ENCODE data around the gene SYF2. TPM values are rescaled to one million over a fixed set of nuclear protein-coding genes. Genes with fewer than 3 reads are reported as not detected.
"Not testable (repeated sequence)": the region's sequence is repeated elsewhere in the genome, so short reads cannot be mapped to it uniquely, and the experiment has no call there.

SYF2 gene
- total RNA-seq = 39.1 and 39.7 TPM in 2 replicates

GRCh38 chr1:25232027-25232865, at the start of gene SYF2:
Gene SYF2 (minus strand): TSS chr1:25232502. CDS start chr1:25232467, 35 bp downstream.
- intact Hi-C loops (cut with micrococcal nuclease) = loop anchor here (1.0 to 2.0 kb wide), 5 partner anchors 8 to 729 kb away; partner anchors contain the start of genes RCAN3, RSRP1 and SRRM1

DNA sequence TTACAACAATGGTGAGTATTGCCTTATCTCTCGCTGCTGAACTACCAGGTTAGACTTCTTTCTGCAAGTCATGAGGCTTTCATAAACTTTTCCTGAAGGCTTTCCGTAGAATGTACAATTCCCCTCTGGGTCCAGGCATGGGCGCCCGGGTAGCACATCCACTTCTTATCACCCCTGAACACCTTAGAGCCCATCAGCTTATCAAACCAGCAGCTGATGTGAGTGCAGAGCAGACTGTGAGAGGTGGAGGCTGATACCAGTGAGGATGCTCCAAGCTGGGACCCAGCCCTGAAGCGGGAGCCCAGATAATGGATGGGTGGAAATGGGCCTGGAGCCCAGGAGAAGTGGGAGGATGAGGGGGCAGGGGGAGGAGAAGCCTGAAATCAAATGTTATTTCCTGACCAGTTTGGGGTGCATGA, 47.4 kb upstream of the SYF2 start:
- intact Hi-C loops (cut with micrococcal nuclease) = not testable (repeated sequence)

GRCh38 chr1:25278790-25279189, 46.5 kb upstream of the SYF2 start:
- intact Hi-C loops (cut with micrococcal nuclease) = not testable (repeated sequence)

DNA sequence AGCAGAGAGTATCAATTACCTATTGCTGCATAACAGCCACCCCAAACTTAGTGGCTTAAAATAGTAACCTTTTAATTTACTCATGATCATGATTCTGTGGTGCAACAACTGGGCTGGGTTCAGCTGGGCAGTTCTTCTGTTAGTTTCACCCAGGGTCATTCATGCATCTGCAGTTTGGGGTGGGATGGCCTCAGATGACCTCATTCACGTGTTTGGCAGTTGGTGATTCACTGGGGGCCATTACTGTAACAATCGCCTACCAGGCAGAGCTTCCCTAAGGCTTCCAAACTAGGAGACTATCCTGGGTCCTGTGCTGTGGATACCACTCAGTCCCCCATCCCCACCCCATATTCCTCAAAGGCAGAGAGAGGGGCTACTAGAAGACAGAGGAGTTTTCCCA, 46.1 kb upstream of the SYF2 start:
- intact Hi-C loops (cut with micrococcal nuclease) = not testable (repeated sequence)

- intact Hi-C loops (cut with micrococcal nuclease) = not testable (repeated sequence)
Observed at GRCh38 chr1:25277295-25277694, 45.0 kb upstream of the SYF2 start.

DNA sequence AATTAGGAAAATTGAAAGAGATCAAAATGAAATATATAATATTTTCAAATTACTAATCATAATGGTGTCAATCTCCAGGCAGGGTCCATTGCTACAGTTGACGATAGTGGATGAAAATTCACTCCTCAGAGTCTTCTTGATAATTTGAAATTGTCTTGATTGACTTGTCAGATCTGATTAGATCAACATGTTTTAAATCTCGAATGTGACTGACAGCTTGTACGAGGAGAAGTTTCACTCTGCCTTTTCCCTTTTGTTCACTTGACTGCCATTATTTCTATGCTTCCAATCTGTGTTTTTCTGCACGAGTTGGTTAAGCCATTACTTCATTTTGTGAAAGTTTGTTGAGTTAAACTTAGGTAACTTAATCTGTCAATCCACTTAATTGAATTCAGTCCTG, 43.3 kb upstream of the SYF2 start:
- intact Hi-C loops (cut with micrococcal nuclease) = not testable (repeated sequence)

- intact Hi-C loops (cut with micrococcal nuclease) = not testable (repeated sequence)
Observed at GRCh38 chr1:25272238-25272637, 39.9 kb upstream of the SYF2 start, which contains the start of gene RHD. Gene RHD (plus strand): TSS chr1:25272509. CDS start chr1:25272548, 39 bp downstream.

GRCh38 chr1:25268143-25268760, 36.0 kb upstream of the SYF2 start:
- intact Hi-C loops (cut with micrococcal nuclease) = not testable (repeated sequence)

DNA sequence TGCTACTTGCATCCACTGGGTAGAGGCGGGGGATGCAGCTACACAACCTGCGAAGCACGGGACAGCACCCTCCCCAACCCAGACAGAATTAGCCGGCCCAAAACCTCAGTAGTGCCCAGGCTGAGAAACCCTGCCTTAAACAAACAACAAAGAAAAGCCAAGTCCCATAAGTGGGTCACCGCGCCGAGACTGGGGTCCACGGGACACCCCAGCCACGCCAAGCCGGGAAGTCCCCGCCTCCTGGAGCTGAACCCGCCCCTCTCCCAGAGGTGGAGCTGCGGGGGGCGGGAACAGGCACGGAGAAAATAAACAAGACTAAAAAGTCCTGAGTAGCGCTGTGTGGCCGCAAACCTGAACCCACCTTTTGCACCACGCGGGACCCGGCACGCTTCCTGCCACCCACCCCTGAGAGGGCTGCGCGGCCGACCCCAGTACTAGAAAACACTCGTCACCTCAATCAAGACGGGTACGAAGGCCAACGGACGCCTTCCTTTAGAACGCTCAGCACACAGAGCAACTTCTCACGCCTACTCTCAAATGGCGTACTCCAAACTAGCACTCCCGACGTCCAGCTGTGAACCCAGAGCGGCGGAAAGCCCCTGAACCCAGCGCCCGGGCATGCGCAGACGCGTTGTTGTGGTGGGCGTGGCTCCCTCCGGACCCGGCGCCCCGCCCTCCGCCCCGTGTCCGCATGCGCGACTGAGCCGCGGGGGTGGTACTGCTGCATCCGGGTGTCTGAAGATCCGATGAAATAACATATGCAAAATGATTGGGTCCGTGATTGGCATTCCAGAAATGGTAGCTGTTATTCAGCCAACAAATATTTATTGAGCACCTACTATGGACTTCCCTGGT, 35.2 kb upstream of the SYF2 start:
- intact Hi-C loops (cut with micrococcal nuclease) = not testable (repeated sequence)

DNA sequence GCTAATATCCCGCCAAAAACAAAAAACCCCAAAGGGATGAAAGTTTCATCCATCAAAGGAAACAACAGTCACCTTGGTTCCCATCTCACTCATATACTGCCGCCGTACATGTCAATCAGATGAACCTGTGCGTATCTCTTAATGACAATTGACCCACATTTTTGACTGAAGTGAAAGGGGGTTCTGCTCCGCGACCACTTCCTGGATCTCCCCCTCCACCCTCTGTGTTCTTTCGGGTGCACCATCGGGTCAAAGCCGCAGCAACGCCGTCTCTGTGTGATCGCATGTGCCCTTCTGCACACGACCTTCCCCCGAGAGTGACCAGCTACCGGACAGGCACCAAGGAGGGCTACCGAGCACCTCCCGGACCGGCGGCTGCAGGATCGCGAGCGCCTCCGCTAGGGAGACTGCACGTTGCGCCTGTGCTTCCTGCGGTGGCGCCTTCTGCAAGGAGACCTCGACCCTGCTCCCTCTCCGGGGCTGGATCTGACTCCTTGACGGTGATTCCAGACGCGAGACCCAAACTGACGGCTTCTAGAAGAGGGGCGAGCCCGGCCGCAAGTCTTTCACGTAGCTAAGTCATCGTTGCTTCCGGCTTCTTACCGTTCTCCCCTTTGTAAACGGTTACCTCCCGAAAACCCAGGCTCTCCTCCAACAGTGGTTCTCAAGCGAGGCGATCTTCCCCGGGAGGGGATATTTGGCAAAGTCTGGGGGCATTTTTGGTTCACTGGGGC, 34.4 kb upstream of the SYF2 start:
- intact Hi-C loops (cut with micrococcal nuclease) = not testable (repeated sequence)

GRCh38 chr1:25260336-25260735, 28.0 kb upstream of the SYF2 start:
- intact Hi-C loops (cut with micrococcal nuclease) = not testable (repeated sequence)

DNA sequence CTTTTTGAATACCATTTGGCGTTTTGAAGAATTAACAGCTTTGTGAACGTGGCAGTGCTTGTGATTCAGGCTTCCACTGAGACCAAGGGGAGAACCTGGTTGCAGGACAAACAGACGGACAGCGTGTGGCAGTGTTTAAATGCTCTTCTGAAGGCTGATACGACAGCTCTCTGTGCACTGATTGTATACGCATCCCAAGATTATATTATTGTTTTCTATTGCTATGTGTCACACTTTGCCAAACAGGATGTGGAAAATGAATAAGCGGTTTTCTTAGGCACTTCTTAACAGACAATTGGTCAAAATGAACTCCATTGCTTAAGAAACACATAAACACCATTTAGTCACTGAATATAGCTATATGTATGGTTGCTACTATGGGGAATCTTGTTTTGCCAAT, 27.5 kb upstream of the SYF2 start:
- intact Hi-C loops (cut with micrococcal nuclease) = not testable (repeated sequence)

- intact Hi-C loops (cut with micrococcal nuclease) = no loop called here
Observed at GRCh38 chr1:25257196-25257595, 24.9 kb upstream of the SYF2 start.

- intact Hi-C loops (cut with micrococcal nuclease) = no loop called here
Observed at GRCh38 chr1:25256578-25256965, 24.3 kb upstream of the SYF2 start.

DNA sequence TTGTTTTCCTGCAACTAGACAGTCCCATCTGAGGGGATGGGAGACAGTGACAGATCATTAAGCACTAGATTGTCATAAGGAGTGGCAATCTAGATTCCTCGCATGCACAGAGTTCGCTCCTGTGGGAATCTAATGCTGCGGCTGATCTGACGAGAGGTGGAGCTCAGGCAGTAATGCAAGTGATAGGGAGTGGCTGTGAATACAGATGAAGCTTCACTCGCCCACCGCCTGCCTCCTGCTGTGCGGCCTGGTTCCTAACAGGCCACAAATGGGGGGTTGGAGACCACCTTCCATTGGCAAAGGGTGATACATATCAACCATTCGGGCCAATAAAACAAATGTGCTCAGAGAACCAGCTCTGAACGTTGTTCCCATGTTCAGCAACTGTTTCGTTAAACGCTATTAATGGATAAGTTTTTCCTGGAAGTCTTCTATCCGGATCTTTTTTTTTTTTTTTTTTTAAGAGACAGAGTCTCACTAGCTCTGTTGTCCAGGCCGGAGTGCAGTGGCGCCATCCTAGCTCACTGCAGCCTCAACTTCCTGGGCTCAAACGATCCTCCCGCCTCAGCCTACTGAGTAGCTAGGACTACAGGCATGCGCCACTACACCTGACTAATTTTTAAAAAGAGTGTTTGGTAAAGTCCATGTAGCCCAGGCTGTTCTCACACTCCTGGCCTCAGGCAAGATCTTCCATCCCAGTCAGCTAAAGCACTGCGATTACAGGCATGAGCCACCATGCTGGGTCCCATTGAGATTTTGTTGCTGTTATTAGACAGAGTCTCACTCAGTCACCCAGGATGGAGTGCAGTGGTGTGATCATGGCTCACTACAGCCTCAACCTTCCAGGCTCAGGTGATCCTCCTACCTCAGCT, 23.6 kb upstream of the SYF2 start:
- intact Hi-C loops (cut with micrococcal nuclease) = no loop called here

DNA sequence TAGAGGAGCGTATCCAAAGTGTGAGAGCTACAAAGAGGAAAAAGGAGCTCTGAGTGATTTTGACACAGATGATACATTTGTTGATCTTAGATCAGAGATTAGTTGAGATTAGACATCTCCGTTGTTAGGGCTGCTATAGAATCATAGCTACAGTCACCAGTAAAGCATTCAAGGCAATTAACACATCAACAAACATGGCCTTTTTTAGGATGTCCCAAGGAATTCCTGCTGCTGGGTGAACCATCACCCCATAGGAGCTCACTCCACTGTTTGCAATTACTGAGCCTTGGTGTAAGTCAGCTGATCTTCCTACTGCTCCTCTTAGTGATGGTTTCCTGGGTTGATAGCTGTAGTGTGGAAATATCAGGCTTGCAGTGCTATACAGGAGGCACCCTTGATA, 21.6 kb upstream of the SYF2 start:
- intact Hi-C loops (cut with micrococcal nuclease) = no loop called here

DNA sequence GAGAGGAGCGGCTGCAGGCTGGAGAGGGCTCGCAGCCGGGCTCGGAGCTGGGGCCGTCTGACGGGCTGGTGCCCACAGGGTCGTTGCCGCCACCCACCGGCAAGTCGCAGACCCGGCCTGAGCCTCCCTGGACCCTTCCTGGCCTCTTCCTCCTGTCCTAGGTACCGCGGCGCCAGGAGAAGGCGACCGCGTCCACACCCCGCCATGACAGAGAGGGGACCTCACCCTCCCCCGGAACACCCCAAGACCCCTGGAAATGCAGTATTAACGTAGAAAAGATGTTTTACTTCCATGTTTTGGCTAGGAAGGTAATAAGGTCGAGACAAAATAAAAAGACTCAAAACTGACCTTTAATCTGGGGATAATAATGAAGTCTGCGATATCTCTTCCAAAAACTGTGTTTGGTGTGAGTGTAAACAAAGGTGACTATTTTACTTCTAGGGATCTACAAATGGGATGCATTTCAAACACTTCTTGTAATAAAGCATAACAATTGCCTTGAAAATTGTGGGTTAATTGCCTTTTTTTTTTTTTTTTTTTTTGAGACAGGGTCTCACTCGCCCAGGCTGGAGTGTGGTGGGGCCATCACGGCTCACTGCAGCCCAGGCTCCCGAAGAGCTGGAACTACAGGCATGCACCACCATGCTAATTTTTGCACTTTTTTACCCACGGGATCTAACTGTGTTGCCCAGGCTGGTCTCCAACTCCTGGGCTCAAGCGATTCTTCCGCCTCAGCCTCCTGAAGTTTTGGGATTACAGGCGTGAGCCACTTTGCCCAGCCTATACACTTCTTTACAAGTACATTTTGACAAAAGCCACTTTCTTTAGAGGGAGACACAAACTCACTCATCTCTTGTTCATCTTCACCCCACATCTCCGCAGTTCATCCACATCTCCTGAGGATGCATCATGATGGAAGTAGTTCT, 15.8 kb upstream of the SYF2 start:
- intact Hi-C loops (cut with micrococcal nuclease) = loop anchor here (1.0 to 10.0 kb wide), 4 partner anchors 9 to 283 kb away; partner anchors contain the start of genes SYF2 and TMEM50A

DNA sequence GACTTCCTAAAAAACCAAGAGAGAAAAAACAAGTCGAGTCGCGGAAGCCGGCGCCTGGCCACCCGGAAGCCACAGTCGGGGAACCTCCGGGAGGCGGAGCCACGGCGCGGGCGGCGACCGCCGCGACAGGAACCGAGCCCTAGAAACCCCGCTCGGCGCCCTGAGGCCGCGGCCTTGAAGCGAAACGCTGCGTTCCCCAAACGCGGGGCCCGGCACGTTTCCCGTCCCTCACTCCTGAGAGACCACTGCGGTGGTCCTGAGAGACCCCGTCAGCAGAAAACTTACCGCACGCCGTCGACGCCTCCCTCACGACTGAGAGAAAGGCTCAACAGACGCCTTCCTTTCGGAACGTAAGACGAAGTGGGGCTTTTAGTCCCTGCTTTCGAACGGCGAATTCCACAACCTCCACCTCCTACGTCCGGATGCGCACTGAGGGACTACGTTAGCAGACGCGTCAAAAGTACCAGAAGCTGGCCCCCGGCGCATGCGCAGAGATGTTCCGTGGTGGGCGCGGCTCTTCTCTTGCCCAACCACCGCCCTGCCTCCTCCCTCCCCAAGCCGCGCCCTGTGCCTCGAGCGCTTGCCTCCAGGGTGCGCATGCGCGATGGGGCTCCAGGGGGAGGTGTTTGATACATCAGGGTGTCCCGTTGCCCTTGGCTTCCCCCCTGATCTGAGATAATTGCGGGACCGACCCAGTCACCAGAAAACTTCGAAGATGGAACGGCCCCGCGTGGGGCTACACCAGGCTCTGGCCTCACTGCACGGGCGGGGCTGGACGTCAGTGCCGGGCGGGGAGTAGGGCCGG, 14.9 kb upstream of the SYF2 start, which contains the start of gene RSRP1:
Gene RSRP1, minus strand, starts transcription at position 431 of the 805 bp plus-strand sequence. CDS start 491 bp downstream, outside the sequence.
- intact Hi-C loops (cut with micrococcal nuclease) = loop anchor here (1.0 to 10.0 kb wide), 4 partner anchors 8 to 282 kb away; partner anchors contain the start of genes SYF2 and TMEM50A

All from T-helper 2 cell treated with Interferon-gamma antibody and Interleukin-4, amounts not matched to agents 100 ng/mL and 5 ng/mL, for 36 hours (primary cell).